Hematopoietic multipotent progenitor cell (in vitro differentiated cells): ENCODE measurements around the gene HEXD. TPM values are rescaled to one million over a fixed set of nuclear protein-coding genes. Genes with fewer than 3 reads are reported as not detected.

Experiments used
- DNase-seq, 3 donors: peaks; one replicate each; pipeline ENCODE4 v3.0.0-alpha.2; 2011 to 2015; ENCODE audit warnings: low read depth in 2 of 3, low spot score in 2 of 3
- total RNA-seq: library from RNA; depleted of rRNA; stranded (reverse); fragments of >200 nt; gene quantifications from one replicate; pipeline ENCODE4 v1.2.3, GENCODE V29; 2012

The HEXD gene
- total RNA-seq, 1 donor = 51.4 TPM

DNA sequence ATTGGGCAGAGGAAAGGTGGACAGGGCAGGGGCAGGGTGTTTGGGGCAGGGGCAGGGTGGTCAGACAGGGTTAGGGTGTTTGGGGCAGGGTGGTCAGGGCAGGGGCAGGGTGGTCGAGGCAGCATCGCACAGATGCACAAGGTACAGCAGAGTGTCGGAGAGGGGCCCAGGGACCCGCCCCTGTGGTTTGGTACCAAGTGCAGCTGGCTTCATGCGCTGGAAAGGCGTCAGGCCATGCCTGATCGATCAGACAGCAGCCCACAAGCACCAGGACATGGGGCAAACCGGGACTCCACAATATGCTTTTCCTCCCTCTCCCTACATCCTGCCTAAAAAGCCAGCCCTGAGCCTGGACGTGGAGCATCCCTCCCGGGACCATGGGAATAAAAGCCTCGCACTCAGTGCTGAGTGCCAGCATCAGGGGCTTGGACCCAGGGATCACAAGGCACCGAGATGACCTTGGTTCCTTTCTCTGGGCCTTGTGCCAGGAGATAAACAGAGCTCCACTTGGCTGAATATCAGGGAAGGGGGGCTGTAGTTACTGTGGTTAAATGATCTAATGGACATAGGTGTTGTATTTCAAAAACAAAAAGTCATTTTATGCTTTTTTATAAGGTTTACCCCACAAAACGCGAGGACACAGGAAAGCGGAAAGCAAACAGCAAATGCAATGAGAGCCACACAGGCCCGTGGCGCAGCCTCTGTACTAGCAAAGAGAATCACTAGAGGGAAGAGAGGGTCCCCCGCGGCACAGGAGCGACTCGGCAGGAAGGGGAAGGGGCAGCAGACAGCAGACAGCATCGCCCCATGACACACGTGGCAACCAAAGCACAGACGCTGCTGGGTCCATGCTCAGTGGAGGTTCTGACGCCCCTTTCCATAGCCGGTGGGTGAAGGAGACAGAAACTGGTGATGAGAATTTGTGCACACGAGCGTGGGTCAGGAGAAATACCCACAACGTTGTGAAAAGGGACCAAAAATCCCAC, 5.3 kb upstream of the HEXD start:
- DNase-seq = no peak

DNA sequence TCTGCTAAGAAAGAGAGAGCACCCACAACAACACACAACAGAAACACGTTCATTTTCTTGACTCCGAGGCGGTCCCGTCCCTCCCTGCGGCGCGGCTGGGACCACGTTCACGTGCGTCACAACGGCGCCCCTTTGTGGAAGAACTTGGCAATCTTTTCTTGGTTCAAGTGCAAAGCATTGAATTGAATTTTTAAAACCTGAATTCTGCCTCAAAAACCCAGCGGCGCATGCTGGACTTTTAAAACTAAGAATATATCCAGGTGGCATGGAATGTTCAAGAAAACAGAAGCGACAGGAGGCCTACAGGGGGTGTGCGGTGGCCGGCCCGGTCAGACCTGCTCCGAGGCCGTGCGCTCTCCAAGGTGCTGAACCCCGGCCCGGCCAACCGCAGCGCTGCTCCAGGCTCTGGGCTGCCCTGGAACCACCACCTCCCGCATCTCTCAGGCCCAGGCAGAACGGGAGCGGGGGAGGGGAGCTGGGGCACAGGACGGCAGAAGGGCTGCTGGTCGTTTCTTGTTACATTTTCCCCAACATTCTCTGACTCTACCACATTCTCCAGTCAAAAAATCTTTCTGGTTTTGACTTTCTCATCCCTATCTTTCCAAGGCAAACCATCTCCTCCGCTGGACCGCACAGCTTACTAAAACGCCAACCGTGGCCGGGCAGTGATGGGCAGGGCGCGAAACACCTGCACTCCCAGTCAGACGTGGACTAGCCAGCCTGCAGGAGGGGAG, 3.4 kb upstream of the HEXD start:
- DNase-seq = peak; percentile 46 to 84 (median 65)

DNA sequence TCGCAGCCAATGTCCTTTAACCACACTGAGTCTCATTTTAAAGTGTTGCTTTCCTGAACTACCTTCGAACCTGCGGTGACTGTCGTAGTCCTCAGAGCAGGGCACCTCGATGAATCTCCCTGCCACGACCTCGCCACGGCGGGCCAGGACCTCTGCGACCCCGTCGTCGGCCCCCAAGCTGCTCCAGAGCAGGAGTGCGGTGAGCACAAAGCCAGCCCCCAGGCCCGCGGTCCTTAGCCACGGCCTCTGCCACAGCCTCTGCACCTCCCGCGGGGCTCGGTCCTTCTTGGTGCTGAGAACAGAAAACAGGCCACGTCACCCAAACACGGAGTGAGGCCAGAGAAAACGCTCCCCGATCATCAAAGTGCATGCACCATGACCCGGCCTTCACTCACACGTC, 2.8 kb upstream of the HEXD start:
- DNase-seq = no peak

DNA sequence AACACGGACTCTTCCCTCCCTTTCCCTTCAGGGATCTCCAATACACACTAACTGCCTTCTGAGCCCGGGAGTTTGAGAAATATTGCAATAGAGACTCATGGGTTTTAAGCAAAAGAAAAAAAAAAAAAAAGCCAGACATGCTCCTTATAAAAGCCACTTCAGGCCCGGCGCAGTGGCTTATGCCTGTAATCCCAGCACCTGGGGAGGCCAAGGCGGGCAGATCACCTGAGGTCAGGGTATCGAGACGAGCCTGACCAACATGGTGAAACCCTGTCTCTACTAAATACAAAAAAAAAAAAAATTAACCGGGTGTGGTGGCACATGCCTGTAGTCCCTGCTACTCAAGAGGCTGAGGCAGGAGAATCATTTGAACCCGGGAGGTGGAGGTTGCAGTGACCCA, 2.4 kb upstream of the HEXD start:
- no peak for DNase-seq

DNA sequence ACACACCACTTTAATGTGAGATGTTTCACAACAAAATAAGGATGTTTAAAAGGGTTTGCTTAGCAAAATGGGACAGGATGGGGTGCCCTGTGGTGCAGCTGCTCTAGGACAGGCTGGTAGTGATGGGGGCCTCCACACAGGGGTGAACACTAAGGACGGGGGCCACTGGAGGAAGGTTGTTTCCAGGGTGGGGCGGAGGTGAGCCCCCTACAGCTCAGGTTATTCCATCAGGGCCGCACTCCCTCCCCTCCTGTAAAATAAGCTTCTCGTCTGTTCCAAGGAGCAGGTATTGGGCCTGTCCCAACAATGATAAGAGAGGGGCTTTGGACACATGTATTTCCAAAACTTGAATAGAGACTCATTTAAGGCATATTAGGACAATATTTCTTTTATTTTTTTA, 1.9 kb upstream of the HEXD start:
- no peak for DNase-seq

DNA sequence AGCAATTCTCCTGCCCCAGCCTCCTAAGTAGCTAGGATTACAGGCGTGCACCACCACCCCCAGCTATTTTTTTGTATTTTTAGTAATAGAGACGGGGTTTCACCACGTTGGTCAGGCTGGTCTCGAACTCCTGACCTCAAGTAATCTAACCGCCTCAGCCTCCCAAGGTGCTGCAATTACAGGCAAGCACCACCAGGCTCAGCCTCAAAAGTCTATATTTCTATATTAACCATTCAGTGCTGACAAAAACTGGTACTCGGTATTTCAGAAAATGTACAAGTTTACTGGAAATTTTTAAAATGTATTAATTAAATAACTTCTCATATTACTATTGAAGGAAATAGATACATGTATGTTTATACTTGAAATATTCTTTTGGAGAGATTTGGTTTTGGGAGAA, 1.4 kb upstream of the HEXD start:
- peak in 1 of 3 donors; percentile 25 for DNase-seq

DNA sequence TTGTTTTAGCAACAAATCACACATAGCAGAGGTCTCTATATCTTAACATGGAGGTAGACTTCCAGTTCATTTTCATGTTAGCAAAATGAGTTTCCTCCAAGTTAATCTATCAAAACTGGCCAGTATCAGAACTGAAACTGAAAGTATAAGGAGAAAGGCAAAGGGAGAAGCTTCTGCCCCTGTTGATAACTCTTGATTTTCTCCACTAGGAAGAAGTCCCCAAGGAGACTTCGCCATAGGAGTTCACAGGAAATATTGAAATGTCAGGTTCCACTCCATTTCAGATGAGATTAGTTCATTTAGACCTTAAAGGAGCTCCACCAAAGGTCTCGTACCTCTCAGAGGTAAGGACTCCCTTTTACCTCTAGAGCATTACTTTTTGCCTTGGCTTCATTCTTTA, 1.4 kb downstream of the HEXD start:
- peak in 2 of 3 donors; percentile 28 to 51 for DNase-seq

DNA sequence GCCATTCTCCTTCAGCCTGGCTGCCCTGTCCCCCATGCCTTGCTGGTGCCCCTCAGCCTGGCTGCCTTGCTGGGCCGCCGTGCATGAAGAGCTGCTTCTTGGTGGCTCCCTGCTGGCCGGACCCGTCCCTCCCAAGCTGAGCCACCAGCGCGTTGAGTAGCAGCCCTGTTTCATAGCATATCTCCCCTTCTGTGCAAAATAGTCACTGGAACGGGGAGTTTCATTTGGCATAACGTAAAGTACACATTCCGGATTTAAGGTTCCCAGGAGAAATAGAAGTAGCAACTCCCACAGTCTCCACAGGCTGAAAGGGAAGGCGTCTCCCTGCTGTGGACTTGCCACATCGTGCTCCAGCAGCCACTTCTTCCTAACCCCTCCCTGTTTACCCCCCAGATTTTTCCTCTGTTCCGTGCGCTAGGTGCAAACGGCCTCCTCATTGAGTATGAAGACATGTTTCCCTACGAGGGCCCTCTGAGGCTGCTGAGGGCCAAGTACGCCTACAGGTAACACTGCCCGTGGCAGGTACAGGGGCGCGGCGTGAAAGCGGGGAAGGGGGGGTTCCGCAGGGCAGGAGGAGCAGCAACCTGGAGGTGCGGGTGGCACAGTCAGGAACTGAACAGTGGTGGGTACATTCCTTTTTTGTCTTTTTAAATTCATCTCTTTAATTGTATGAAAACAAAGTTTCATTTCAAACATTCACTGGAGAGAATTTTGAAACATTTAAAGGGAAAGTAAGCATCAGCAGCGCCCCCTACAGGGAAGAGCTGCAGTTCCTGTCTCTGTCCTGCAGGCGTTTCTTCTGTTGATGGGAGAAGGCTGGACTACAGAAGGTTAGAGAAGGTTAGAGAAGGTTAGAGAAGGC, 6.1 kb downstream of the HEXD start:
- peak in 2 of 3 donors; percentile 49 to 76 for DNase-seq

DNA sequence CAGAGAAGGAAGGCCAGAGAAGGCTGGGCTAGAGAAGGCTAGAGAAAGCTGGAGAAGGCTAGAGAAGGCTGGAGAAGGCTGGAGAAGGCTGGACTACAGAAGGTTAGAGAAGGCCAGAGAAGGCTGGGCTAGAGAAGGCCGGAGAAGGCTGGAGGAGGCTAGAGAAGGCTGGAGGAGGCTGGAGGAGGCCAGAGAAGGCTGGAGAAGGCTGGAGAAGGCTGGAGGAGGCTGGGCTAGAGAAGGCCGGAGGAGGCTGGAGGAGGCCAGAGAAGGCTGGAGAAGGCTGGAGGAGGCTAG, 6.7 kb downstream of the HEXD start:
- no peak for DNase-seq

DNA sequence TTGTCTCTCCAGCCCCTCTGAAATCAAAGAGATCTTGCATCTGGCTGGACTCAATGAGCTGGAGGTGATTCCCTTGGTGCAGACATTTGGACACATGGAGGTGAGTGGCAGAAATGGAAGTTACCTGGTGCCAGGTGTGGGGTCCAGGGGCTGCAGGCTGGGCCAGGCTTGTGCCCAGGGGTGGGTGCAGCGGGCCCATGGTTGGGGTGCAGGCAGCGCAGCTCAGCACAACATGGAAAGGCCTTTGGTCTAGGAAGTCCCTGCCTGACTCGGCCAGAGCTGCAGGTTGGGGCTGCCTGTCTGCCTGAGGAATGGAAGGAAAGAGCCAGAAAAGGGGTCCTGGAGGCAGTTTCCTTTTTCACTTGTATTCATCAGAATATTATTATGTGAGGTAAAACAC, 10.4 kb downstream of the HEXD start:
- no peak for DNase-seq

DNA sequence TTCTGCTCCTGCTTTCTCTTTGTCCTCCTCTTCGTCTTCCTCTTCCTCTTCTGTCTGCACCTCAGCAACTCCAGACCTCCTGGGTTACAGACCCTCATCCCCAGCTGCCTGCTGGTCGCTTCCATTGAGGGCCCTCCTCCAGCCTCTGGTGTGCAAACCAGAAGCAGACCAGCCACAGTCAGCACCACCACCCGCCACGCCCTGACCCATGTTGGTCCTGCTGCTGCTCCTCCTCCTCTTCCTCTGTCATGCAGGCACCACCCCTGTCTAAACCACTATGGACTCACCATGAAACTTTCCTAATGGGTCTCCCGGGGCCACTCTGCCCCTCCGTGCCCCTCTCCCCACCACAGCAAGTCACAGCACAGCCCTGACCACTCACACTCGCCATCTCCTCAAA, 11.7 kb downstream of the HEXD start:
- DNase-seq = no peak

DNA sequence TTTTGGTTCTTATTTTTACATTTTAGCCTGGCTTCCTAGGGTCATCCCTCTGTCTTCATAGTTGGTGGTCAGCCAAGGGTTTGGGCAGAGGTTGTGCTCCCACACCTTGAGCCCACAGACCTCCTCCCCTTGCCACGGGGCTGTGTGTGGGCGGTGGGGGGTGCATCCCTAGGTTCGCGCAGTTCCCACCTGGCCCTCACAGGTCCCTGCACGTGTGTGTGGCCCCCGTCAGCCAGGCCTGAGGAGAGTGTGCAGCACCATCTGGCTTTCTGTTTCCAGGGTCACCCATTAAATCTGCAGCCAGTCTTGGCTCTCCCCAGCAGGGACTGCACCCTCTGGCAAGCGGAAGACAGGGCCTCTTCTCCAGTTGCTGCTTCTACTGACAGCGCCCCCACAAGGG, 13.9 kb downstream of the HEXD start:
- no peak for DNase-seq

DNA sequence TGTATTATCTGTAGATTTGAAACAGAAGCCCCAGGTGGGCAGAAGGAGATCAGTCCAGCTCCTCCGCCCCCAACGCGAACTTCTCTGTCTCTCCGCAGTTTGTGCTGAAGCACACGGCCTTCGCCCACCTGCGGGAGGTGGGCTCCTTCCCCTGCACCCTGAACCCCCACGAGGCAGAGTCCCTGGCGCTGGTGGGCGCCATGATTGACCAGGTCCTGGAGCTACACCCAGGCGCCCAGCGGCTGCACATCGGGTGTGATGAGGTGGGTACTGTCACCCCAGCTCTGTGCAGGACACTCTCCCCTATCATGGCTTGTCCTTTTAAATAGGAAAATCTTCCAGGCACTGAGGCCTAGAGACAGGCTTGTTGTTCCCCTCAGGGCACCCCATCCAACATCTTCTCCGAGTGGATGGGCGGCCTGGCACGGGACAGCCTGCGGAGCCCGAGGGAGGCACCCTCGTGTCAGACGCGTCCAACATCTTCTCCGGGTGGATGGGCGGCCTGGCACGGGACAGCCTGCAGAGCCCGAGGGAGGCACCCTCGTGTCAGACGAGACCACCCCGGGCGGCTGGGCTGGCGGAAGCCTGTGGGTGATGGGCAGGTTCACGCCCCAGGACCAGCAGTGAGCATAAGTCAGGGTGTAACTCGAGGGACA, 15.5 kb downstream of the HEXD start:
- DNase-seq = no peak

DNA sequence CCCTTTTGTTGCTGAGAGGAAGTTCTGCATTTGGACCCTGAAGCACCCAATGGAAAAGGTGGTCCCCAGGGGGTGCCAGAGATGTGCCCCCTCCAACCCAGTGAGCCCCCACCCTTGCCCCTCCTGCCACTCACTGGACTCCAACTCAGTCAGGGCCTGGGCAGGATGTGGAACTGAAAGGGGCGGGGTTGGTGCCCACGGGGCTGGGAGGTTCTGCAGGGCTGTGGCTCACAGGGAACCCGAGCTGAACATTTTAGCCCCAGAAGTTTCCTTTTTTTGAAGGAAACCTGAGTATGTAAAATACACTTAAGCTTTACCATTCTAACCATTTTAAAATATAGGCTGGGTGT, 16.0 kb downstream of the HEXD start:
- peak in 1 of 3 donors; percentile 48 for DNase-seq

DNA sequence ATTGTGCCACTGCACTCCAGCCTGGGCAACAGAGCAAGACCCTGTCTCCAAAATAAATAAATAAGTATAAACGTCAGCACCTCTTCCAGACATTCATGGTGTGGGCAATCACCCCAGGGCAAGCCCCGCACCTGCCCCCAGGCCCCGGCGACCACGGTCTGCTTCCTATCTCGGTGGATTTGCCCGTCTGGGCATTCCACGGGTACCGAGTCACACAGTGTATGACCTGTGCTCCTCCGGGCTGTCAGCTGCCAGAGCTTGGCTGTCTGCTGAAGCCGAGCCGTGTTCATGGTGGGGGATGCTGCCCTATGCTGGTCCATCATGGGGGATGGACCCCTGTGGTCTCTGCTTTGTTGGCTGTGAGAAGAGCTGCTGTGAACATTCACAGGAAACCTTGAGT, 17.0 kb downstream of the HEXD start:
- DNase-seq = no peak

DNA sequence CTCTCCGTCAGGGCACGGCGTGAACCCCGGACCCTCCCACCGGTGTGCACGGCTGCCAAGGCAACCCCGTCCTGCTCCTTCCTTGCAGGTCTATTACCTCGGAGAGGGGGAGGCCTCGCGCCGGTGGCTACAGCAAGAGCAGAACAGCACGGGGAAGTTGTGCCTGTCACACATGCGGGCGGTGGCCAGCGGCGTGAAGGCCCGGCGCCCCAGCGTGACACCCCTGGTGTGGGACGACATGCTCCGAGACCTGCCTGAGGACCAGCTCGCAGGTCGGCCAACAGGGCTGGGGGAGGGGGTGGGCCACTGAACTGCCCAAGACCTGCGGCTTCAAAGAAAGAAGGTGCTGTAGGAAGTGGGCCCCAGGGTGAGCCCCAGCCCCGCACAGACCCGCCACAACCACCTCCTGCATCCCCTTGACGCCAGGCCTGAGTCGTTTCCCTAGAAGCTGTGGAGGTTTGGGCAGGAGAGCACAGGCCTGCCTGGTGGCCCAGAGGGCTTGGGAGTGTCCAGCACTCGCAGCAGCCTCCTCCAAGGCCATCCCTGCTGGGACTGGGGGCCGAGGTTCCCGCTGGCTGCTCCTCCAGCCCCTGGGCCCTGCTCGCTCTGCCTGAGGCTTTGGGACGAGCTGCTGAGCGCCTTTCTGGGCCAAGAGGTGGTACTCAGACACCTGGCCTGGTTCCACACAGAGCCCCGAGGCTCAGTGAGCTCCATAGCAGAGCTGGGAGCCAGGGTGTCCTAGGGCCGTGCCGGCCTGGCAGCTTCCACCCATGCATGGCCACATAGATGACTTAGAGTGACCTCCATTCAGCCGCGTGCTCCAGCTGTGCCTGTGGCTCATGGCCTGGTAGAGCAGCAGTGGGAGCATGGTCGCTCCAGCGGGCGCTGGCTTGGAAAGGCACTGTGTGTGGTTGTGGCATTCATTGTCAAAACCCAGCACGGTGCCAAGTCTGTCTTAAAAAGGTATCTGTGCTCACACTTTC, 17.7 kb downstream of the HEXD start:
- DNase-seq = no peak

DNA sequence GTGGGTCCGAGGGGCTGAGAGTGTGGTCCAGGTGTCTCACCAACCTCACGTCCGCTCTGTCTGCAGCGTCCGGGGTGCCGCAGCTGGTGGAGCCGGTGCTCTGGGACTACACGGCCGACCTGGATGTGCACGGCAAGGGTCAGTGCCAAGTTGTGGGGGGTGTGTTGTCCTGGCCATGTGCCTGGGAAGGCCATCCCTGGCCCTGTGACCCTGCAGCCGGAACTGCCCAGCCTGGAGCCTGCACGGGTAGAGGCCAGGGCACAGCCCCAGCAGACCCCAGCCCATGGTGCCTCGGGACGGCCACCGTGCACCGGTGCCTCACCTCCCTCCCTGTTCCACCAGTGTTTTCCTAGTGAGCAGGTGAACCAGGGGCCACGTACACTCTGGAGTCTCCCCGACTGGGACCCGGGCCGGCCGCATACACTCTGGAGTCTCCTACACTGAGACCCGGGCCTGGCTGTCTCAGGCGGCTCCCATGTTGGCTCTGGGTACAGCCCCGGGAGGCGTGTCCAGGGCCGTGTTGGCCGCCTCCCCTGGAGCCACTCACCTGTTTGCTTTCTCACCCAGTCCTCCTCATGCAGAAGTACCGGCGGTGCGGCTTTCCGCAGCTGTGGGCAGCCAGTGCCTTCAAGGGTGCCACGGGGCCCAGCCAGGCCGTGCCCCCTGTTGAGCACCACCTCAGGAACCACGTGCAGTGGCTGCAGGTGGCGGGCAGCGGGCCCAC, 18.6 kb downstream of the HEXD start:
- DNase-seq = no peak

DNA sequence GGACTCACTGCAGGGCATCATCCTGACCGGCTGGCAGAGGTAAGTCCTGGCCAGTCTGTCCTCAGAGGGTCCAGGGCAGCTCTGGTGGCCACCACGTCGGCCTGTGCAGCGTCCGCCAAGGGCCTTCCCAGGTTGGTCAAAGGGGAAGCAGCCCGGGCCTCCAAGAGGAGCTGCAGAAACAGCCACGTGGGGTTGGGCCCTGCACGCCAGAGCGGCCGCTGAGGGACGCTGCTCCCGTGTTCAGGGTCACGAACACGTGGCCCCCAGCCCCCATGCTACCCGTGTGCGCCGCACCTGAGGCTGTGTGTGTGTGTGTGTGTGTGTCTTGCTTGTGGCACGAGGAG, 19.1 kb downstream of the HEXD start:
- no peak for DNase-seq
